C4-2B (cell line): ENCODE measurements around the gene EFNA5.
A peak's percentile ranks its signal among the peaks of the same experiment; 100 is the strongest.

Experiments
- H3K27ac ChIP-seq: fragments of 450-650 bp; 2 replicates; pipeline ENCODE4 v1.5.1; 2017
- CTCF ChIP-seq: fragments of 450-650 bp; conservative IDR thresholded peaks from 2 replicates; pipeline ENCODE4 v1.5.1; 2017; ENCODE audit warnings: mild to moderate bottlenecking
- ZFX ChIP-seq: fragments of 450-650 bp; IDR thresholded peaks from 2 replicates; pipeline ENCODE4 v1.6.1; 2017

EFNA5 gene

GRCh38 chr5:107639990-107640389 is 30.7 kb downstream of the EFNA5 start:
- no peak overlapping the region for H3K27ac ChIP-seq

GRCh38 chr5:107636555-107636954 is 34.2 kb downstream of the EFNA5 start:
- no peak overlapping the region for H3K27ac ChIP-seq
- no peak for TF ChIP-seq CTCF
- TF ChIP-seq ZFX = no peak

More at GRCh38 chr5:107639990-107640389, 30.7 kb downstream of the EFNA5 start:
- no peak for TF ChIP-seq CTCF
- TF ChIP-seq ZFX = no peak

GRCh38 chr5:107636068-107636467 is 34.7 kb downstream of the EFNA5 start:
- TF ChIP-seq CTCF (no peak), ZFX (no peak)

GRCh38 chr5:107634981-107635848 is 35.5 kb downstream of the EFNA5 start:
- TF ChIP-seq CTCF (no peak), ZFX (no peak)
- H3K27ac ChIP-seq = no peak overlapping the region

More at GRCh38 chr5:107636068-107636467, 34.7 kb downstream of the EFNA5 start:
- no peak overlapping the region for H3K27ac ChIP-seq

- TF ChIP-seq CTCF (no peak), ZFX (no peak)
- peak overlapping the region; percentile 48 for H3K27ac ChIP-seq
These were observed 37.4 kb downstream of the EFNA5 start for GRCh38 chr5:107633171-107633901.

- H3K27ac ChIP-seq = peak overlapping the region; percentile 69
- TF ChIP-seq CTCF (no peak), ZFX (no peak)
These were observed 38.9 kb downstream of the EFNA5 start for GRCh38 chr5:107631805-107632362.

GRCh38 chr5:107630184-107630583 is 40.6 kb downstream of the EFNA5 start:
- peak overlapping the region; percentile 89 for H3K27ac ChIP-seq
- no peak for TF ChIP-seq ZFX
- TF ChIP-seq CTCF = no peak
